ENCODE data around the gene SLC27A6.

GRCh38 chr5:129019401-129019908 lies 54.2 kb downstream of the SLC27A6 start:
- TF ChIP-seq PBX3 (CRISPR knock-in tag; IDR thresholded peaks at IDR 0.05) (no peak), ZNF138 (tag by site-specific recombination; IDR thresholded peaks at IDR 0.05; ENCODE audit: borderline replicate concordance) (no peak)

Measured in HEK293 (cell line).